Astrocyte (in vitro differentiated cells and primary cell): ENCODE data around the gene EPS8L3. TPM values are rescaled to one million over a fixed set of nuclear protein-coding genes. Genes with fewer than 3 reads are reported as not detected.
"Not testable (repeated sequence)": the region's sequence is repeated elsewhere in the genome, so short reads cannot be mapped to it uniquely, and the experiment has no call there.

Source experiments
- DNase-seq: peaks from one replicate; pipeline ENCODE4 v3.0.0-alpha.2; 2010; ENCODE audit warnings: low read depth
- FAIRE-seq: peaks from 2 replicates; lab custom pipeline; 2011; peaks lifted over from hg19 to GRCh38; lab: Jason Lieb, UNC
- H2AFZ ChIP-seq: 2 replicates; pipeline ENCODE4 v1.6.0; 2012; ENCODE audit warnings: low read depth, low read length, inconsistent platforms
- H3K27ac ChIP-seq: 2 replicates; pipeline ENCODE4 v1.5.1; 2011; ENCODE audit warnings: low read depth, low read length, inconsistent platforms
- H3K27me3 ChIP-seq: 2 replicates; pipeline ENCODE4 v1.6.0; 2011; ENCODE audit warnings: low read length, inconsistent platforms; ENCODE audit not compliant: insufficient read depth
- H3K36me3 ChIP-seq: 2 replicates; pipeline ENCODE4 v1.5.1; 2011; ENCODE audit warnings: low read length, inconsistent platforms; ENCODE audit not compliant: insufficient read depth
- H3K4me1 ChIP-seq: 2 replicates; pipeline ENCODE4 v1.5.1; 2011; ENCODE audit warnings: low read length, inconsistent platforms; ENCODE audit not compliant: insufficient read depth
- H3K4me2 ChIP-seq: 2 replicates; pipeline ENCODE4 v1.6.0; 2012; ENCODE audit warnings: low read length, inconsistent platforms
- H3K4me3 ChIP-seq: 2 replicates; pipeline ENCODE4 v1.5.1; 2011; ENCODE audit warnings: low read depth, mild to moderate bottlenecking, low read length, inconsistent platforms; ENCODE audit not compliant: insufficient read depth
- H3K79me2 ChIP-seq: 2 replicates; pipeline ENCODE4 v1.6.0; 2012; ENCODE audit warnings: mild to moderate bottlenecking, low read length, inconsistent platforms; ENCODE audit not compliant: insufficient read depth
- H3K9ac ChIP-seq: 2 replicates; pipeline ENCODE4 v1.6.0; 2012; ENCODE audit warnings: mild to moderate bottlenecking, low read length, inconsistent platforms
- H3K9me3 ChIP-seq: 2 replicates; pipeline ENCODE4 v1.5.1; 2012; ENCODE audit warnings: low read depth, mild to moderate bottlenecking, low read length, inconsistent platforms; ENCODE audit not compliant: insufficient read depth
- H4K20me1 ChIP-seq: 2 replicates; pipeline ENCODE4 v1.6.0; 2012; ENCODE audit warnings: low read length, inconsistent platforms; ENCODE audit not compliant: insufficient read depth
- H3K27ac Mint-ChIP-seq: one replicate; pipeline ENCODE4 v1.8.0; 2021; ENCODE audit warnings: mild to moderate bottlenecking, mixed read lengths; ENCODE audit not compliant: unreplicated experiment
- H3K27me3 Mint-ChIP-seq: one replicate; pipeline ENCODE4 v1.8.0; 2021; ENCODE audit warnings: low read depth, mixed read lengths; ENCODE audit not compliant: unreplicated experiment
- H3K36me3 Mint-ChIP-seq: one replicate; pipeline ENCODE4 v1.8.0; 2021; ENCODE audit warnings: low read depth, mixed read lengths; ENCODE audit not compliant: unreplicated experiment
- H3K4me1 Mint-ChIP-seq: one replicate; pipeline ENCODE4 v1.8.0; 2021; ENCODE audit warnings: low read depth, mixed read lengths; ENCODE audit not compliant: unreplicated experiment
- H3K4me3 Mint-ChIP-seq: one replicate; pipeline ENCODE4 v1.8.0; 2021; ENCODE audit warnings: mild to moderate bottlenecking, moderate library complexity, mixed read lengths; ENCODE audit not compliant: unreplicated experiment
- H3K9me3 Mint-ChIP-seq: one replicate; pipeline ENCODE4 v1.8.0; 2021; ENCODE audit warnings: mild to moderate bottlenecking, mixed read lengths; ENCODE audit not compliant: unreplicated experiment
- CTCF ChIP-seq: IDR thresholded peaks from 2 replicates; pipeline ENCODE4 v1.5.1; 2011; ENCODE audit warnings: low read depth, mild to moderate bottlenecking, inconsistent platforms, low read length, moderate library complexity; ENCODE audit not compliant: insufficient read depth
- EZH2 ChIP-seq: IDR thresholded peaks from 2 replicates; pipeline ENCODE4 v1.6.1; 2012; ENCODE audit warnings: mild to moderate bottlenecking, low read length, inconsistent platforms; ENCODE audit not compliant: insufficient read depth
- total RNA-seq: library from RNA; stranded (reverse); gene quantifications from 2 replicates; pipeline ENCODE4 v1.2.1, GENCODE V29; 2021

EPS8L3 gene
- total RNA-seq, 1 donor from 2014 or later: not detected

- H3K27me3 Mint-ChIP-seq: peaks cover 39% of the 10 kb centered on the region
- H3K36me3 ChIP-seq: no peaks in the 10 kb centered on the region
- H3K27ac ChIP-seq: no peak overlapping the region
- H3K27me3 ChIP-seq: no peaks in the 10 kb centered on the region
- H3K79me2 ChIP-seq: no peaks in the 10 kb centered on the region
- no peaks in the 10 kb centered on the region for H3K9me3 ChIP-seq
- H3K9ac ChIP-seq: no peak overlapping the region
- TF ChIP-seq EZH2: no peak
- no peak for TF ChIP-seq CTCF
- H3K27ac Mint-ChIP-seq: no peak overlapping the region
- no peaks in the 10 kb centered on the region for H3K4me1 ChIP-seq
- no peak for DNase-seq
- peaks cover 6% of the 10 kb centered on the region for H3K36me3 Mint-ChIP-seq
- H4K20me1 ChIP-seq: no peaks in the 10 kb centered on the region
- H3K4me3 Mint-ChIP-seq: no peak overlapping the region
- no peaks in the 10 kb centered on the region for H3K4me1 Mint-ChIP-seq
- no peak overlapping the region for H3K4me2 ChIP-seq
- H3K9me3 Mint-ChIP-seq: peaks cover 2% of the 10 kb centered on the region
- no peak overlapping the region for H3K4me3 ChIP-seq
- FAIRE-seq: no peak
- no peak overlapping the region for H2AFZ ChIP-seq
Observed at GRCh38 chr1:109756848-109757521, 6.7 kb downstream of the EPS8L3 start.

- H3K4me1 ChIP-seq, H3K9ac ChIP-seq, H3K79me2 ChIP-seq, H3K4me3 ChIP-seq, H3K4me2 ChIP-seq, H4K20me1 ChIP-seq, H3K27me3 ChIP-seq, H3K27ac Mint-ChIP-seq, H3K4me1 Mint-ChIP-seq, FAIRE-seq, H2AFZ ChIP-seq, H3K4me3 Mint-ChIP-seq, DNase-seq, H3K9me3 Mint-ChIP-seq, H3K9me3 ChIP-seq, H3K36me3 Mint-ChIP-seq, H3K27ac ChIP-seq, H3K36me3 ChIP-seq: not testable (repeated sequence)
- H3K27me3 Mint-ChIP-seq: peaks cover 44% of the 10 kb centered on the region
Observed at GRCh38 chr1:109756325-109756724, 7.4 kb downstream of the EPS8L3 start.

- Histone ChIP-seq H3K27me3 (peaks cover under 1% of the 10 kb centered on the region), H2AFZ (no peak overlapping the region), H3K4me3 (no peak overlapping the region), H3K9ac (no peak overlapping the region), H3K9me3 (no peaks in the 10 kb centered on the region), H4K20me1 (no peaks in the 10 kb centered on the region), H3K4me2 (no peak overlapping the region), H3K36me3 (no peaks in the 10 kb centered on the region), H3K4me1 (no peaks in the 10 kb centered on the region), H3K27ac (no peak overlapping the region), H3K79me2 (no peaks in the 10 kb centered on the region)
- DNase-seq (no peak), FAIRE-seq (no peak)
- Mint-ChIP-seq H3K27ac (no peak overlapping the region), H3K4me3 (no peak overlapping the region), H3K9me3 (peaks cover 3% of the 10 kb centered on the region), H3K36me3 (peaks cover 4% of the 10 kb centered on the region), H3K27me3 (peaks cover 45% of the 10 kb centered on the region), H3K4me1 (no peaks in the 10 kb centered on the region)
- no peak for TF ChIP-seq CTCF
- no peak for TF ChIP-seq EZH2
Observed at GRCh38 chr1:109754738-109755137, 9.0 kb downstream of the EPS8L3 start.
